Testis (tissue), 3 donors: ENCODE measurements around the gene C17orf67. TPM values are rescaled to one million over a fixed set of nuclear protein-coding genes. Genes with fewer than 3 reads are reported as not detected.

Source experiments
- DNase-seq: peaks from one replicate; pipeline ENCODE4 v3.0.0-alpha.2; 2019
- H3K27ac ChIP-seq, 2 donors: fragments of 200-600 bp; sonication (generic); one replicate each; pipeline ENCODE4 v1.5.1; 2019
- H3K27me3 ChIP-seq: fragments of 200-600 bp; sonication (generic); one replicate; pipeline ENCODE4 v1.5.1; 2019
- H3K36me3 ChIP-seq: fragments of 200-600 bp; sonication (generic); one replicate; pipeline ENCODE4 v1.5.1; 2017; ENCODE audit warnings: low read depth; ENCODE audit errors: missing control alignments
- H3K4me1 ChIP-seq: fragments of 200-600 bp; sonication (generic); one replicate; pipeline ENCODE4 v1.5.1; 2019
- H3K4me3 ChIP-seq, 2 donors: fragments of 200-600 bp; sonication (generic); one replicate each; pipeline ENCODE4 v1.5.1; 2017 to 2019
- H3K9me3 ChIP-seq: fragments of 200-600 bp; sonication (generic); one replicate; pipeline ENCODE4 v1.5.1; 2017
- POLR2A ChIP-seq: fragments of 450-650 bp; IDR thresholded peaks from one replicate; pipeline ENCODE4 v1.6.1; 2017; ENCODE audit warnings: antibody characterized with exemption, mild to moderate bottlenecking, moderate library complexity
- WGBS, 2 donors: methylation state at CpG; one replicate each; pipeline ENCODE4 v1.1.5; 2018; 5-methylcytosine and 5-hydroxymethylcytosine counted together
- intact Hi-C: fragments of 100-400 bp; cut with DNase I; formaldehyde crosslinking; loops from one replicate; pipeline ENCODE4 v1.15.1; 2023; ENCODE audit warnings: low total_unique reads
- polyA plus RNA-seq: library from polyadenylated mRNA; stranded (reverse); fragments of 350-450 nt; fragmentation: Illumina TruSeq; extraction: RNeasy Lipid Tissue Mini Kit (QIAGEN cat#74804); gene quantifications from one replicate; pipeline ENCODE4 v1.2.3, GENCODE V29; 2014; ENCODE audit warnings: low read depth, low replicate concordance; ENCODE audit not compliant: insufficient read depth
- total RNA-seq, 2 donors: library from RNA; depleted of rRNA; stranded (reverse); fragments of >200 nt; gene quantifications; one replicate each; pipeline ENCODE4 v1.2.3, GENCODE V29; 2016
- TF ChIP-seq, protein P1 (sequence below), 3 experiments: fragments of 450-650 bp in 2 of 3; fragments of 200-600 bp in 1 of 3; sonication (generic) in 1 of 3; IDR thresholded peaks; one replicate each; pipeline ENCODE4 v1.5.1; 2016 to 2019; ENCODE audit warnings: antibody characterized with exemption in 3 of 3, mild to moderate bottlenecking in 2 of 3, moderate library complexity in 1 of 3

C17orf67 gene
- total and polyA plus RNA-seq, 3 donors from 2014 or later, result 2.9 to 5.3 (median 3.7) TPM

GRCh38 chr17:56850591-56850990 is 16.9 kb upstream of the C17orf67 start:
- DNase-seq, result no peak
- Histone ChIP-seq H3K27ac (no peak overlapping the region), H3K4me3 (no peak overlapping the region), H3K4me1 (no peaks in the 10 kb centered on the region), H3K27me3 (no peaks in the 10 kb centered on the region), H3K9me3 (no peaks in the 10 kb centered on the region), H3K36me3 (no peaks in the 10 kb centered on the region)
- WGBS, 2 donors, result 93 to 94% methylated on average over 2 of the region's 2 CpGs
- TF ChIP-seq, protein P1, sequence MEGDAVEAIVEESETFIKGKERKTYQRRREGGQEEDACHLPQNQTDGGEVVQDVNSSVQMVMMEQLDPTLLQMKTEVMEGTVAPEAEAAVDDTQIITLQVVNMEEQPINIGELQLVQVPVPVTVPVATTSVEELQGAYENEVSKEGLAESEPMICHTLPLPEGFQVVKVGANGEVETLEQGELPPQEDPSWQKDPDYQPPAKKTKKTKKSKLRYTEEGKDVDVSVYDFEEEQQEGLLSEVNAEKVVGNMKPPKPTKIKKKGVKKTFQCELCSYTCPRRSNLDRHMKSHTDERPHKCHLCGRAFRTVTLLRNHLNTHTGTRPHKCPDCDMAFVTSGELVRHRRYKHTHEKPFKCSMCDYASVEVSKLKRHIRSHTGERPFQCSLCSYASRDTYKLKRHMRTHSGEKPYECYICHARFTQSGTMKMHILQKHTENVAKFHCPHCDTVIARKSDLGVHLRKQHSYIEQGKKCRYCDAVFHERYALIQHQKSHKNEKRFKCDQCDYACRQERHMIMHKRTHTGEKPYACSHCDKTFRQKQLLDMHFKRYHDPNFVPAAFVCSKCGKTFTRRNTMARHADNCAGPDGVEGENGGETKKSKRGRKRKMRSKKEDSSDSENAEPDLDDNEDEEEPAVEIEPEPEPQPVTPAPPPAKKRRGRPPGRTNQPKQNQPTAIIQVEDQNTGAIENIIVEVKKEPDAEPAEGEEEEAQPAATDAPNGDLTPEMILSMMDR (IDR thresholded peaks at IDR 0.05), result no peak
- no peak for TF ChIP-seq POLR2A
- intact Hi-C loops, result no loop called here

- 59 to 76% methylated on average over 3 of the region's 3 CpGs for WGBS, 2 donors
- TF ChIP-seq, protein P1 (IDR thresholded peaks at IDR 0.05), result no peak
- no peak for TF ChIP-seq POLR2A
- Histone ChIP-seq H3K4me1 (no peaks in the 10 kb centered on the region), H3K27me3 (no peaks in the 10 kb centered on the region), H3K4me3 (no peak overlapping the region), H3K27ac (no peak overlapping the region), H3K36me3 (no peaks in the 10 kb centered on the region), H3K9me3 (no peaks in the 10 kb centered on the region)
- DNase-seq, result no peak
- intact Hi-C loops, result no loop called here
Observed at GRCh38 chr17:56849131-56849530, 15.4 kb upstream of the C17orf67 start.

- Histone ChIP-seq H3K27me3 (no peaks in the 10 kb centered on the region), H3K36me3 (no peaks in the 10 kb centered on the region), H3K4me3 (no peak overlapping the region), H3K27ac (no peak overlapping the region), H3K4me1 (no peaks in the 10 kb centered on the region), H3K9me3 (no peaks in the 10 kb centered on the region)
- TF ChIP-seq POLR2A, result no peak
- TF ChIP-seq, protein P1 (IDR thresholded peaks at IDR 0.05), result no peak
- 95 to 98% methylated on average over 4 of the region's 4 CpGs for WGBS, 2 donors
- intact Hi-C loops, result no loop called here
- DNase-seq, result no peak
Observed at GRCh38 chr17:56847106-56847505, 13.4 kb upstream of the C17orf67 start.

- Histone ChIP-seq H3K36me3 (no peaks in the 10 kb centered on the region), H3K27me3 (no peaks in the 10 kb centered on the region), H3K9me3 (no peaks in the 10 kb centered on the region), H3K4me1 (no peaks in the 10 kb centered on the region), H3K4me3 (no peak overlapping the region), H3K27ac (no peak overlapping the region)
- WGBS, 2 donors, result 93 to 95% methylated on average over 1 of the region's 1 CpG
- TF ChIP-seq, protein P1 (IDR thresholded peaks at IDR 0.05), result no peak
- no peak for TF ChIP-seq POLR2A
- no peak for DNase-seq
- intact Hi-C loops, result no loop called here
Observed at GRCh38 chr17:56845934-56846333, 12.2 kb upstream of the C17orf67 start.

- H3K27me3 ChIP-seq, result no peaks in the 10 kb centered on the region
- no peaks in the 10 kb centered on the region for H3K9me3 ChIP-seq
- no peak overlapping the region for H3K27ac ChIP-seq
- TF ChIP-seq, protein P1 (IDR thresholded peaks at IDR 0.05), result no peak
- TF ChIP-seq POLR2A, result no peak
- intact Hi-C loops, result no loop called here
- 62 to 63% methylated on average over 2 of the region's 2 CpGs for WGBS, 2 donors
- H3K4me3 ChIP-seq, result no peak overlapping the region
- no peaks in the 10 kb centered on the region for H3K36me3 ChIP-seq
- H3K4me1 ChIP-seq, result no peaks in the 10 kb centered on the region
- DNase-seq, result no peak
Observed at GRCh38 chr17:56842577-56842976, 8.9 kb upstream of the C17orf67 start.
